NCI-H1417 treated with DMSO at 0.1 percent for 48 hours (cell line): Measurements from ENCODE around the gene IL16.
"Not testable (repeated sequence)": the region's sequence is repeated elsewhere in the genome, so short reads cannot be mapped to it uniquely, and the experiment has no call there.

Experiments used
- DNase-seq: peaks from one replicate; lab custom pipeline; 2025; lab: John Stamatoyannopoulos, UW

IL16 gene

DNA sequence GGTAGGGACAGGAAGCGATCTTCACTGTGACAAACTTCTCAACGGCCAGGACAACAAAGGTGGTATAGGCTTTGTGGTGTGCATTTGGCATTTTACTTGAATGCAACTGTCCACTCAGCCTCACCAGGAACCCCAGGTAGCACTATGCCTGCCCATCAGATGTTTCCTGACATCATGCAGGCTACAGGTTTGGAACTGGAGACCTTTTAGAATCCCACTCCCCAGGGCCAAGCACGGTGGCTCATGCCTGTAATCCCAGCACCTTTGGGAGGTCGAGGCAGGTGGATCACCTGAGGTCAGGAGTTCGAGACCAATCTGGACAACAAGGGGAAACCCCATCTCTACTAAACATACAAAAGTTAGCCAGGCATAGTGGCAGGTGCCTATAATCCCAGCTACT, 117.7 kb downstream of the IL16 start:
- no peak for DNase-seq

DNA sequence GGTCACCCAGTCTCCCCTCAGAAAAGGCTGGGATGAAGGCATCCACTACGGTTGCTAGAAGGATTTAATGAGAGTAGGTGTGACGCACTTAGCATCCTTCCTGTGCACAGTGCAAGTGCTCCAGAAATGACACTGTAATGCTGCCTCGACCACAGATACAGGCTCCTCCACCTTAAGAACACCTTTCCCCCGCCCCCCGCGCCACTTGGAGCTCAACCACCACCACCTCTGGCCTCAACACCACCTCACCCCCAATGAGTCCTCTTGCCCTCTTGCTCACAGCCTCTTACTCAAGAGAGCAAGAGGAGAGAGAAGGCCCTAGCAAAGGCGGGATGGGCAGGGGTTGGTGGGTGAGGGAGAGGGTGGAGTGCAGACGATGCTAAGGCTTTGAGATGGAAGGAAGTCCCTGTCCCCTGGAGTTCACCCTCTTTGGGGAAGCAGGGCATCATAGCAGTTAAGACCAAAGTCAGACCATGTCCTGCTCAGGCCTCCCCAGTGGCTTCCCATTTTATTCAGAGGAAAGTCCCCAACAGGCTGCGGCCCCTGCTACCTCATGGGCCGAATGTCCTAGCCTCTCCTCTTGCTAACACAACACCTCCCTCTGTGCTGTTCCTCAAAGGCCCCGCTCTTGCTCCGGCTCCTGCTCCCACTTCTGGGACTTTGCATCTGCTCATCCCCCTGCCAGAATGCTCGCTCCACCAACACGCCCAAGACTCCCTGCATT, 118.9 kb downstream of the IL16 start:
- DNase-seq = no peak

DNA sequence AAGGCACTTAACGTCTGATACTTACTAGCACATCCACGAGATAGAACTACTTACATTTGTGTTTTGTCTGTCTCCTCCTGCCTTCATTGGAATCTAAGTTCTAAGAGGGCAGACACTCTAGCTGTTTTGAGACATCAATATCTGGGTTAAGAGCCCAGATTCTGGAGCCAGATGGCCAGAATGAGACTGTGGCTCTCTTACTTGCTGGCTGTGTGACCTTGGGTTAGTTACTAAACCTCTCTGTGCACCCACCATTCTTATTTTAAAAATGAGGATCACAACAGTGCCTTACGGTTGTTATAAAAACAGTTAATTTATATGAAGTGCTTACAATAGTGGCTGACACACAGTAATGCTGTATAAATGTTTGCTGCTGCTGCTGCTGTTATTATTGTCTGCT, 119.6 kb downstream of the IL16 start:
- no peak for DNase-seq

DNA sequence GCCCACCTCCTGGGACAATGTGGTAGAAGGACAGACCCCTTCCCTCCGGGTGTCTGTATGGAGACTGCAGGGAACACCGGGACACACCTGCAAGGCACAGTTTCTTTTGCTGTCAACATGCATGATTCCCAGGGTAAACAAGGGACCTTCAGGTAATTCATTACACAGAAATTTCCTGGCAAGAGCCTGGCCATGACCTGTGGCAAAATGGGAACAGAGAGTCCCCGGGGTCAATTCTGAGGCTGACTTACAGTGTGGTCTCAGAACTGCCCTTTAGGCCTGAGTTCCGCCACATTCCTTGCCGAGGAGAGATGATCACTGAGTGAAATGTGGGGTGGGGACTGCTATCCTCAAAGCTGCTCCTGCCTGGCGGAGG, 121.0 kb downstream of the IL16 start:
- no peak for DNase-seq

DNA sequence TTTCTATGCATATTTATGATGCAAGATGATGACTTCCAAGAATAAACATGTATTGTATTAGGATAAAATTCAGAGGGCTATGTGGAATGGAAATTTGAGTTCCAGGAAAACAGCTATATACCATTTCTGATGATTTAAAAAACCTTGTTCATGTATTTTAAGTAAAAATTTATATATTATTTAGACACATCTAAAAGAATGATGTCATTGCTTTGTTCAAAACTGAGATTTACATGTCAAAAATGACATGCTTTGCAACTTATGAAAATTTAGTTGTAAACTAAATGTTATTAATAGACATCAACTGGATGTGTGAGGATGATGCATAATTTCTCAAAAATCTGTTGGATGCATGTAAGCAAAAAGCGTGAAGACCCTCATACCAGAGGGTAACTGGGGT, 125.0 kb downstream of the IL16 start:
- DNase-seq = no peak

DNA sequence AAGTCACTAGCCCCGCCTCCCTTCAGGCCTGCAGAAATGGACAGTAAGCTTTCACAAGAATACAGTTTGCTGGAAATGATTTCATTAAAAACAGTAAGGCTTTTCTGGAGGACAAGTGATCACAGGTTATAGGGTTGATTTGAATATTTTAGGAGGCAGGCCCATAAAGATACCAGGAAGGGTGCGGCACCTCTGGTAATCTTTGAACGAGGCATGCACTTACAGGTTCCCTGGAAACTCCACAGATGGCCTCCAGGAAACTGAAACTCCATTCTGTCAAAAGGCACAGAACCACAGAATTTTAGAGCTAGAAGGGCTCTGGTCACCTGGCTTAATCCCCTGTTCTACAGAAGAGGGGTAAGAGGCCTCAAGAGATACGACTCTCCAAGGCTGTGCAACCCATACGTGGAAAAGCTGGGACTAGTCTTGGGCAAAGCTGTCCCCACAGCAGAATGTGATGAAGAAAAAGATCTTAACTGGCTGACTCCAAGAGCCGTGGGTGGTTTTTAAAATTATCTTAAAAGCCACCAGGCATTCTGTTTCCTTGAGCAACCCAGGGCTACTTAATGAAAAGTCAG, 126.1 kb downstream of the IL16 start:
- no peak for DNase-seq

DNA sequence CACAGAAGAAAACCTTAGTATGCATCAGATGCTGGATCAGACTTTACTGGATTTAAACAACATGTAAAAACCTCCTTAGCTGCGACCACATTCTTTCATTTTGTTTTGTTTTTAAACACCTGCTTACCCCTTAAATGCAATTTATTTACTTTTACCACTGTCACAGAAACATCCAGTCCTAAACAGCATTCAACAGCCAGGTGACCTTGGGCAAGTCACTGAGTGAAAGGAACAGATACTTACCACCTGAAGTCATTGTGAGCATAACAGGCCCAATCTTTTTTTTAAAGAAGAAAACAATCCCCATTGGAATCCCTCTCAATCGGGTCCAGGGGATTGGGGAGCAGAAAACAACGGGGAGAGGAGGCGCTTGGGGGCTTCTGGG, 126.9 kb downstream of the IL16 start:
- DNase-seq = no peak

DNA sequence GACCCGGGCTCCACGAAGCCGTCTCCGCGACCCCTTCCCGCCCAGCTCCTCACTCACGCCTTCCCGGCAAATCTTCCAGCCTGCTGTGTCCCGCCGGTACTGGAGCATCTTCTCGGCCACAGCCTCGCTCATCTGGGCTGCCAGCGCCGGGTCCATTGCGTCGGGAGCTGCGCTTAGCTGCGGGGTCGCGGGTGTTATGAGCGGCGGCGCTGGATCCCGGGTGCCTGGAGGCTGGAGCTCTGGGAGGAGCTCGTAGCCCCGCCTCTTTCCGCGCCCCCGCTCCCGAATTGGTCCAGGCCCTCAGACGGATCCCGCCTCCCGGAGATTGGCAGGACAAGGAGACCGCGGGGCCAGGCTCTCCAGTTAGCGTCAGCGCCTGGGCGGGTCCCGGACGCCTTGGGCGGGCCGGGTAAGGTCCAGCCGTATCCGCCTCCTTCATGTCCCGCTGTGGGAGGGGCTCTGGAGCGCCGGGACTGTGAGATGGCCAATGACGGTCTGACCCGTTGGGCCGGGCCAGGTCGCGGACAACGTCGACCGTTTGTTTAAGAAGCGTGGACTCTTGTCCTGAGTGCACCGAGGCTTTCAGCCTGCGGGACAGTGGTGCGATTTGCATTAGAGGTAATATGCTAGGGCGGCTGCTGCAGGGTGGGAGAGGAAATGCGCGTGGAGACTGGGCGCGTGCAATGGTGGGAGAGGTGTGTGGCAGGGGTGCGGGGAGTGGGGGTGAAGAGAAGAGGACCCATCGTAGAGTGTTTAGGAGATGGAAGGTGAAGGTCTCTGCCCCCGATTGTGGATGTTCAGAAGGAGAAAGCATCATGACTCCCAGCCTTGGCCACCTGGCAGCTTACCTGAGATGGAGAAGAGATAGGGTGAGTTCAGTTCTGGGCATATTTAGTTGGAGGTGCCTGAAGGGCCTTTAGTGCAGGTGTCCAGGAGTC, 127.5 kb downstream of the IL16 start, which contains the start of gene STARD5:
TSS of gene STARD5 (minus strand) at position 198 of the 938 bp plus-strand sequence. CDS start at position 156, 42 bp downstream.
- peak; percentile 85 for DNase-seq

DNA sequence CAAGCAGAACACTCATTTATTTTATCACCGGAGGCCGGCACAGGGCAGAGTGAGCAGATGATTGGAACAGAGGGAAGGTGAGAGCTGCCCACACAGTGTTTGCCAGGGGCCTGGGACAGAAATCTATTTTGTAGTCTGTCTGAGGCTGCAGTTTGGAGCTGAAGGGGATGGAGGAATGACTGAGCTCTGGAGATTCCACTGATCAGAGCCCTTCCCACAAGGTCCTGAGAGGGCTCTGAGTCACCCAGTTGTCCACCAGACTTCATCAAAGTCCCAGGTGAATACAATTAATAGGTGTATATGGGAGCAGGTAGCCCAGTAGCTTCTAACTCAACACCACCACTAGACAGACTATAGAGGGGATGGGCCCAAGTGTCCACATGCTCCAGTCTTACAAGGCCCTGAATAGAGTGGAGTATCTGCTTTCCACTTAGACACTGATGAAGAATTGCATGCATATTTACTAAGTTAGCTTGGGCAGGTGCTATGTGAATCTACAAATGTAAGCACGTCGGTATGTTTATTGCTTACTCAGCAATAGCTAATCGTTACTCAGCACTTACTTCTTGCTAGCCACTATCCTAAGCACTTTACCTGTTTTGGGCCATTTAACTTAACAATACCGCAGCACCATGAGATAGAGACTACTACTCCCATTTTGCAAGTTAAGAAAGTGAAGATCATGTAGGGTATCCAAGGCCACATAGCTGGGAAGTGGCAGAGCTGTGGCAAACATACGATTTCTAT, 130.0 kb downstream of the IL16 start:
- DNase-seq = no peak

DNA sequence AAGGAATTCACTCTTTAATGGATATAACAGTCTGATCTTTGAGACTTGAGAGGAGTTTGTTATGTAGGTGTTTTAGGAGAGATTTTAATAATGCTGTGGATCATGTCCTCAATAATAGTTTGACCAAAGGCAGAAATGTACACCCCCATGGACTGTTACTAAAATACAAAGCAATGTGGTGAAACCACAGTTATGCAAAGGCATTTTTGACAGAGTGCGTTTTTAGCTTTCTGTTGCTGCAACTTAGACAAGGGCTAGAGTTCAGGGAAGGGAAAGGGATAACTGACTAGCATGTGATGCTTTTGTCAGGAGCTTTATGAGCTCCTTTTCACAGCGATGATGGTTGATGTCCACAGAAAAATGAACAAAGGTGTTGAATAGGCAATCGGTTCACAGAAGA, 130.8 kb downstream of the IL16 start:
- no peak for DNase-seq

DNA sequence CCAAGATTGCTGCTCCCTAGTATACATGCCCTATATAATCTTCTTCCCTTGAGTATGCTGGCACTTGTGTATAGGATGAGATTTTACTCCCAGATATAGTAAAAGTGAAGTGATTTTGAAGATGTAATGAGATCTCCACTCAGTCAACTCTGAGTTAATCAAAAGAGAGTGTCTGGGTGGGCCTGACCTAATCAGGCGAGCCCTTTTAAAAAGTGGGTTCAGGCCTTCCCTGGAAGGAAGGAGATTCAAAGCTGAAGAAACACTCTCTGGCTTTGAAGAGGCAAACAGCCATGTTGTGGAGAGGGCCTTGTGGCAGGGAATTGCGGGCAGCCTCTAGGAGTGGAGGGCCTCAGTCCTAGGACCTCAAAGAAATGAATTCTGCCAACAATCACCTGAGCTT, 132.8 kb downstream of the IL16 start:
- DNase-seq = no peak

DNA sequence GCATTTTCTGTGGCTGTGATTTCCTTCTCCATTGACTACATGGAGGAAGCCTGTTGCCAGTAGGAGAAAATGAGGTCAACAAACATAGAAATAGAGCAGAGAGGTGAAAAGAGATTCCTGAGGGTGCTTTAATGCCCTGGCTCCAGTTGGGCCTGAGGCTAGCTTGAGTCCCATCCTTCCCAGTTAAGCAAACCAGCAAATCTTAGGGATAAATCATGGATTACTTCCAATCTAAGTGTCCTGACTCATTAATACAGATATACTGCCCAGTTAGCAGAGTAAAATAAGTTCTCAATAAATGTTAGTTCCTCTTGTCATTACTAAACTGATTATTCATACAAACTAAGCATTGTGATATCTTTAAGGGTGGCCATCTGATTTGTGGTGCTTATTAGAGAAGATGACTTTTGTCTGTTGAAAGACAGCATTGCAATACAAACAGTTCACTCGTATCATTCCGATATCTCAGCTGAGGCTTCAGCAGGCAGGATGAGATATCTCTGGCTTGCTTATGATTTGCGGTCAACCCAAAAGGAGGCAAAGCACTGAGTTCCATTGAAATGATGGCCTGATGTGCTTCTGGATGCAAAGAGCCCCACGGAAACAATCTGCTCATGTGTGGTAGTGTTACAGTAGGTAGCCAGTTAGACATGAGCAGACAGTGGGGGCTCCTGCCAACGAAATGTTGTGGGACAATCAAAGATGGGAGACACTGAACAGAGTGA, 133.8 kb downstream of the IL16 start:
- no peak for DNase-seq

DNA sequence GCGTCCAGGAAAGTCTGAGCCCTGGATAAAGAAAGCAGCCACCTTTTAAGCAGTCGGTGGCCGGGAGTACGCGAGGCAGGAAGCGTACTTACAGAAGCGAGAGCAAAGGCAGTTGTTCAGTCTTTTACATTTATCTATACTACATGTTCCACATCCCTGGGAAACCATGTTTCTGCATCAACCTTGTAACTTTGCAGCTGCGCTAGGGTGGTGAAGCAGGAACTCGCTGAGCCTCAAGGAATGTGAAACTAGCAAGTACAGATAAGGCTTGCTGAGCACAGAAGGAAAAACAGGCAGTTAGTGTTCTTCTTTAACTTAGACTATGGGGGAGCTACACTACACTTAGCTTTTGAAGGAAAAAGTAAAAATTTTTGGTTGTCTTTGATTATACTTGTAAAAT, 134.5 kb downstream of the IL16 start:
- not testable (repeated sequence) for DNase-seq

DNA sequence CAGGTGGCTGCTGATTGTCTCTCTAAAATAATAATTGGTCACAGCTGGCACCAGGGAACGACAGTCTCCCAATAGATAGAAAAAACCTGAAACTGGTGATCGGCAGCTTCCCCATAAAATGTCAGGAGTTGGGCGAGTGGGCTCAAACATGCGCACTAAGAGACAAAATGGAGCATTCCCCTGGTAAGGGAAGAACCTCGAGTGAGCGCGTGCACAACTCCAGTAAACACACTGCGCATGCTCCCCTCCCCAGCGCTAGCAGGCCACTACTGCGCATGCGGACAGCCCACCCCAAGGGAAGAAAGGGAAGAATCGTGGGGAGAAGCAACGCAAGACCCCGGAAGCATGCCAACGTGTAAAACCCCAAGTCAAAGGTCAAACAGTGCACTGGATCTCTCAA, 134.9 kb downstream of the IL16 start:
- no peak for DNase-seq

DNA sequence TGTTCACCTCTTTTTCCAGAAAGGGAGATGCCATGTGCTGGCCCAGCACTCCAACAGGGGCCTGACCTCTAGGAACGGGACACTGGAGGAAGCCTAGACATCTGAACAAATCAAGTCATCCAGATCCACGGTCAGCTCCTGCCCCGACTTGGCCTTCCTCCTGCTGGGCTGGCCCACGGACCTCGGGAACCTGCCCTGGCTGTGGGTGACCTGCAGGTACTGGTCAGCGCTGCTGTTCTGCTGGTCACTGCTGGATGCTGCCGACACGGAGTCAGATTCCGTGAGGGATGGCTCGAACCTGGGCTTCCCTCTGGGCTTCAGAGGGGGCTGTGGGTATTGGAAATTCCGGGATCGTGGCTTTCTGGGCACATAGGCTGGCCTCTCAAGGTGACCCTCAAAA, 135.6 kb downstream of the IL16 start:
- no peak for DNase-seq

DNA sequence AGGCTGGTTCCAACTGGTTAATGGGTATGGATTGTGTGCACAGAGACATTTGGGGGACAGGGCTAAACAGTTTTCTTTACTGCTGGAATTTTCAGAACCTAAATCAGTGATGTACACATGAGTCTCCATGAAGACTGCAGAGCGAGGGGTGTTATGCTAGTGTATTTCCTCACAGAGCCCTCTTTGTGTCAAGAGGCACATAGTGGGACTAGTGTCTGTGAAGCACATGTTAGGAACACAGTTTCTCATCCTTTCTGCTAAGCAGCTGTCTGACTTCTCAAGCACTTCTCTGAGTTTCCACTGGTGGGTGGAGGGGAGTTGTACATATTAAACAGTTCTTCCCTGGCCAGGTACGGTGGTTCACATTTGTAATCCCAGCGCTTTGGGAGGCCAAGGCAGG, 136.7 kb downstream of the IL16 start:
- no peak for DNase-seq

DNA sequence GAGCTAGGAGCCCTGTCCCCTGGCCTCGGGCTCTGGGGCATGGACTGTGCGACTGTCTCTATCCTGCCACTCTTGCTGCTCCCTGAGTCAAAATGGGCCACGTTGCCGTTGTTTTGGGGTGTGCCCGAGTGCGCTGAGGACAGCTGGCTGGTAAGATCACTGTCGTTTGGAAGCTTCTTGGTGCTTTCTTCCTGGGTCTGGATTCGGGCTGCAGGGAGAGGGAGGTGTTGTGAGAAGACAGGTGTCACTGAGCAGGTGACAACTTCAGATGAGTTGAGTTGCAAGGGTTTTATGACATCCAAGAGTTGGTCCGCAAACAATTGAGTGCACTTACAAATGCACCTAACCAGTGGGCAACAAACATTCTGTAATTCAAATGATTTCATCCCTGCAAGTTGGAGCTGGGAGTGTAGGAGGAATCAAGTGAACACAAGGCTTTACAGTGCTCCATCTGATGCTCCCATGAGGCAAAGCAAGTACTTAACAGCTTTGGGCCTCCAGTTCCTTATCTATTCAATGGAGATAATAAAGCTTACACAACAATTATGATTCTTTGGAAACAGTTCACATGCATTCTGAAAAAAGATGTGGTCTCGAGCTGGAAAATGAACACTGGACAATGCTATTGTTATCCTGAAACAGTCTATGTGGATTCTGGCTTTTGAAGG, 138.2 kb downstream of the IL16 start:
- no peak for DNase-seq

DNA sequence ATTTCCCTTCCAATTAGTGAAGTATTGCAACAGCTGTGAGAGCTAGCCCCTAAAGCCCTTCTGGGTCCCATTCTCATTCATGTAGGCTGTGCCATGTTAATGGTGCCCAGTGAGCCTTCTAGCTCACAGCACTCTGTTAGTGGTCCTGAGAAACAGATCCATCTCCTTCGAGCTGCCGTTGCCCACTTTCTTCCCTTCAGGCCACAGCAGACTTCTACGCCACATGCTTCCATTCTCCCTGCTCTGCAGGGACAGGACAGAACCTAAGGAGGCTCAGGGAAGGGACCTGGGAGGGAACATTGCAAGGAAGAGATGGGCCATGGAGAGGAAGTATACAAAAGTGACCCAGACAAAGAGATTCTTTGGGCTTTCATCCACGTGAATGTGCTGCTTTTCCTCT, 139.0 kb downstream of the IL16 start:
- DNase-seq = no peak

DNA sequence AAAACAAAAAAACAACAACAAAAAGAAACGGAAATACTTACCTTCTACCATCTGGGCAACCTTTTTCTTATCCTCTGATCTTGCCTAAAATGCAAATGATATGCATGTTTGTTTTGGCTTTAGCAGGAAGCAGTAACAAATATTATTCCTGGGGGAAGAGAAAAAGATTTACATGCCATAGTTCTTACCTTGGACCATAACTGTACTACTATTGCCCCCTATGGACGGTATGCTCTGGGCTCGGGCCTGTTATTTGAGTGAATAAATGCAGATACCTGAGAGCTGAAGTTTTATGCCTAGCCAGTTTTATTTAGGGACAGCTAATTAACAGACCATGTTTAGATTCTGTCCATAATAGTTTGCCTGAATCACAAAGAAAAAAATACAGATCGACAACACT, 139.9 kb downstream of the IL16 start:
- no peak for DNase-seq

DNA sequence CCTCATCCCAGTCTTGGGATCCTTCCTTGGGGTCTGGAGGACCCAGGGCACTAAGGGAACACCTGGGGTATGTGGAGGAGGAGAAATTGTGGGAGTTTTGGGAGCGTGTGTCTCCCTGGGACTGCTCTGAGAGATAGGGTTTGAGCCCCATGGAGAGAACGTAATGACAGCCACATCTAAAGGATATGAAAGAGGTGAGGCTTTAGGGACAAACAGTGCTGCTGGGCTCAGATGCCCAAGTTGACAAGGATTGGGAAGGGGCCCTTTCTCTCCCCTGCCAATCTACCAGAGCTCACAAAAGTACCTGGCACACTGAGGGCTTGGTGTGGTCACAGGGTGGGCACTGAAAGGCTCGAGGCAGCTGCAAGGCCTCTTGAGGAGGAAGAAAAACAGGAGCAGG, 140.6 kb downstream of the IL16 start:
- DNase-seq = no peak

DNA sequence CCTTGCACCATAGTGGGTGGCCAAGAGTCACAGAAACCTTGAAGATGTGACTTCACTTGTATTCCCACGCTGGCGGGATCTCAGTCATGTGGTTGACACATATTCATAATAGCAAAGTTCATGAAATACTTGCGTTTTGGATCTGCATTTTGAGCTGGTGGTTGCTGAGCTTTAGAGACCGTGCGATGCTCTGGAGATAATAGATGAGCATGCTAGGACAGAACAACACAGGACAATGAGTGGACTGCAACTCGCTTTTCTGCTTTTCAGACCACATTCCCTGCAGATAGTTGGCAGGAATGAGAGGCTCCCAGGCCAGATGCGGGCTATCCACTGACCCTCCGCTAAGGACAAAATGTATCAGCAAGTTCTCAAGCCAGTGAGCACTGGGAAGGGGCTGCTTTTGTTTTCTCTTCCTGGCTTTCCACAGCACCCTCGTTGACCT, 141.1 kb downstream of the IL16 start:
- no peak for DNase-seq
